PC-9 (cell line): Measurements from ENCODE around the gene MARK1.

Source experiments
- EZH2 ChIP-seq: fragments of 200-600 bp; sonication (generic); IDR thresholded peaks from 2 replicates; pipeline ENCODE4 v1.8.0; 2017; ENCODE audit warnings: antibody characterized with exemption, low read depth
- TF ChIP-seq, protein P1 (sequence below): fragments of 200-600 bp; sonication (generic); conservative IDR thresholded peaks from 2 replicates; pipeline ENCODE4 v1.6.1; 2017; ENCODE audit warnings: mixed run types, antibody characterized with exemption, mild to moderate bottlenecking, moderate library complexity

- TF ChIP-seq EZH2 = no peak
- TF ChIP-seq, protein P1, sequence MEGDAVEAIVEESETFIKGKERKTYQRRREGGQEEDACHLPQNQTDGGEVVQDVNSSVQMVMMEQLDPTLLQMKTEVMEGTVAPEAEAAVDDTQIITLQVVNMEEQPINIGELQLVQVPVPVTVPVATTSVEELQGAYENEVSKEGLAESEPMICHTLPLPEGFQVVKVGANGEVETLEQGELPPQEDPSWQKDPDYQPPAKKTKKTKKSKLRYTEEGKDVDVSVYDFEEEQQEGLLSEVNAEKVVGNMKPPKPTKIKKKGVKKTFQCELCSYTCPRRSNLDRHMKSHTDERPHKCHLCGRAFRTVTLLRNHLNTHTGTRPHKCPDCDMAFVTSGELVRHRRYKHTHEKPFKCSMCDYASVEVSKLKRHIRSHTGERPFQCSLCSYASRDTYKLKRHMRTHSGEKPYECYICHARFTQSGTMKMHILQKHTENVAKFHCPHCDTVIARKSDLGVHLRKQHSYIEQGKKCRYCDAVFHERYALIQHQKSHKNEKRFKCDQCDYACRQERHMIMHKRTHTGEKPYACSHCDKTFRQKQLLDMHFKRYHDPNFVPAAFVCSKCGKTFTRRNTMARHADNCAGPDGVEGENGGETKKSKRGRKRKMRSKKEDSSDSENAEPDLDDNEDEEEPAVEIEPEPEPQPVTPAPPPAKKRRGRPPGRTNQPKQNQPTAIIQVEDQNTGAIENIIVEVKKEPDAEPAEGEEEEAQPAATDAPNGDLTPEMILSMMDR = no peak
Observed at GRCh38 chr1:220572416-220572815, 44.5 kb downstream of the MARK1 start.
